HG02571 (cell line): ENCODE results near the gene TXNRD2.

Source experiments
- ATAC-seq: cut with Tn5 transposase; IDR thresholded peaks from one replicate; pipeline ENCODE4 v1.9.1; 2021; ENCODE audit warnings: mild to moderate bottlenecking, moderate library complexity; ENCODE audit not compliant: unreplicated experiment

Gene TXNRD2

GRCh38 chr22:19879246-19879570 is 62.4 kb downstream of the TXNRD2 start:
- no peak for ATAC-seq

- ATAC-seq: no peak
Measured at GRCh38 chr22:19878461-19879245, 63.0 kb downstream of the TXNRD2 start.

- no peak for ATAC-seq
Measured at GRCh38 chr22:19877626-19878339, 63.8 kb downstream of the TXNRD2 start.

GRCh38 chr22:19876941-19877625 is 64.5 kb downstream of the TXNRD2 start:
- no peak for ATAC-seq

GRCh38 chr22:19876314-19876940 is 65.2 kb downstream of the TXNRD2 start:
- ATAC-seq: no peak

GRCh38 chr22:19875531-19876313 is 65.9 kb downstream of the TXNRD2 start:
- ATAC-seq: no peak

GRCh38 chr22:19875061-19875530 is 66.5 kb downstream of the TXNRD2 start:
- no peak for ATAC-seq

GRCh38 chr22:19874307-19875060 is 67.1 kb downstream of the TXNRD2 start:
- no peak for ATAC-seq

- no peak for ATAC-seq
Measured at GRCh38 chr22:19873960-19874306, 67.7 kb downstream of the TXNRD2 start.

GRCh38 chr22:19873138-19873959 is 68.3 kb downstream of the TXNRD2 start:
- ATAC-seq: no peak

GRCh38 chr22:19872779-19873137 is 68.9 kb downstream of the TXNRD2 start:
- ATAC-seq: no peak

GRCh38 chr22:19871845-19872778 is 69.5 kb downstream of the TXNRD2 start:
- no peak for ATAC-seq

- ATAC-seq: no peak
Measured at GRCh38 chr22:19871023-19871844, 70.4 kb downstream of the TXNRD2 start.

- ATAC-seq: no peak
Measured at GRCh38 chr22:19870153-19871022, 71.2 kb downstream of the TXNRD2 start.

GRCh38 chr22:19869497-19870152 is 72.0 kb downstream of the TXNRD2 start:
- ATAC-seq: no peak
